Measurements from ENCODE around the gene PBX4.
A peak's percentile ranks its signal among the peaks of the same experiment; 100 is the strongest.

PBX4 gene

DNA sequence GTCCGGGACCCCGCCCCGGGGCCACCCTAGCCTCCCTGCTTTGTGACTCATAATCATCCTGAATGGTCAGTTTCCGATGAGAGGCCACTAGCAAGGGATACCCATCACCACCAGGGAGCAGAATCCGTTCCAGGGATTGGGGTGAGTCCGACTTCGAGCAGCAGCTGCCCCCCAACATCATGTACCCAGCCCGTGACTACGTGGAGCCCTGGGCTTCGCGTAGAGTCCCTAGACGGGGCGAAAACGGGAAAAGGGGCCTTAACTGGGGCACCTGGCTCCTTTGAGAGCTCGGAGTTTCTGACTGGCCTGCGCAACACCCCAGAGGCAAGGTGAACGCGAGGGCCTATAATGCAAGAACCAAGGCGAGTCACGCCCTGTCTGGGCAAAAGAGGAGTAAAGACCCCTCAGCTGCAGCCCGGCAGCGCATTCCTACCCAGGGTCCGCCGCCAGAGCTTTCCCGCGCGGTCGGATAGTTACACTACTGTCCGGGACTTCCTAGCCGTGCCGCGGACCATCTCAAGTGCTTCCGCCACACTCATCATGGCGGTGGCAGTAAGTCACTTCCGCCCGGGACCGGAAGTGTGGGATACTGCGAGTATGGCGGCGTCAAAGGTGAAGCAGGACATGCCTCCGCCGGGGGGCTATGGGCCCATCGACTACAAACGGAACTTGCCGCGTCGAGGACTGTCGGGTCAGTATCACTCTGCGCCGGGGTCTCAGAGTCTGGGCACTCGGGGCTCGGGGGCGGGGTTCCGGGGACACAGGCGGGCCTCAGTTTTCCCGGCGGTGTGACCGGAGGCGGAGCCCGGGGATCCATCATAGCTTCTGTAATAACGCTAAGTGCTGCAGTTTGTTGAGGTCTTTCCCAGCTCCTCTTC is 102.6 kb downstream of the PBX4 start, which contains the start of gene NDUFA13 (continued):
- TF ChIP-seq, protein P1, sequence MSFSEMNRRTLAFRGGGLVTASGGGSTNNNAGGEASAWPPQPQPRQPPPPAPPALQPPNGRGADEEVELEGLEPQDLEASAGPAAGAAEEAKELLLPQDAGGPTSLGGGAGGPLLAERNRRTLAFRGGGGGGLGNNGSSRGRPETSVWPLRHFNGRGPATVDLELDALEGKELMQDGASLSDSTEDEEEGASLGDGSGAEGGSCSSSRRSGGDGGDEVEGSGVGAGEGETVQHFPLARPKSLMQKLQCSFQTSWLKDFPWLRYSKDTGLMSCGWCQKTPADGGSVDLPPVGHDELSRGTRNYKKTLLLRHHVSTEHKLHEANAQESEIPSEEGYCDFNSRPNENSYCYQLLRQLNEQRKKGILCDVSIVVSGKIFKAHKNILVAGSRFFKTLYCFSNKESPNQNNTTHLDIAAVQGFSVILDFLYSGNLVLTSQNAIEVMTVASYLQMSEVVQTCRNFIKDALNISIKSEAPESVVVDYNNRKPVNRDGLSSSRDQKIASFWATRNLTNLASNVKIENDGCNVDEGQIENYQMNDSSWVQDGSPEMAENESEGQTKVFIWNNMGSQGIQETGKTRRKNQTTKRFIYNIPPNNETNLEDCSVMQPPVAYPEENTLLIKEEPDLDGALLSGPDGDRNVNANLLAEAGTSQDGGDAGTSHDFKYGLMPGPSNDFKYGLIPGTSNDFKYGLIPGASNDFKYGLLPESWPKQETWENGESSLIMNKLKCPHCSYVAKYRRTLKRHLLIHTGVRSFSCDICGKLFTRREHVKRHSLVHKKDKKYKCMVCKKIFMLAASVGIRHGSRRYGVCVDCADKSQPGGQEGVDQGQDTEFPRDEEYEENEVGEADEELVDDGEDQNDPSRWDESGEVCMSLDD (tag by site-specific recombination; IDR thresholded peaks at IDR 0.05): no peak
- TF ChIP-seq ZNF223 (tag by site-specific recombination; IDR thresholded peaks at IDR 0.05) (no peak), SALL2 (tag by site-specific recombination; IDR thresholded peaks at IDR 0.05; ENCODE audit: borderline replicate concordance) (no peak), ZNF530 (tag by site-specific recombination; IDR thresholded peaks at IDR 0.05; ENCODE audit: low read depth) (no peak), MZF1 (tag by site-specific recombination; IDR thresholded peaks at IDR 0.05; ENCODE audit: borderline replicate concordance) (no peak), ZNF10 (tag by site-specific recombination; IDR thresholded peaks at IDR 0.05) (no peak), HOXA7 (CRISPR knock-in tag; IDR thresholded peaks at IDR 0.05; ENCODE audit: borderline replicate concordance) (no peak), RBAK (tag by site-specific recombination; IDR thresholded peaks at IDR 0.05) (no peak), MYNN (tag by site-specific recombination; IDR thresholded peaks at IDR 0.05; ENCODE audit: borderline replicate concordance) (no peak), HOXC10 (CRISPR knock-in tag; IDR thresholded peaks at IDR 0.05) (peak; percentile 78; the same call in 1 of the 2 replicates), IKZF3 (tag by site-specific recombination; IDR thresholded peaks at IDR 0.05) (no peak), ZNF48 (tag by site-specific recombination; IDR thresholded peaks at IDR 0.05) (no peak), ZNF2 (tag by site-specific recombination; IDR thresholded peaks at IDR 0.05) (0 out of 2 replicates have a peak, but pooled peaks have one; percentile 44), ZNF610 (tag by site-specific recombination; IDR thresholded peaks at IDR 0.05; ENCODE audit: borderline replicate concordance) (no peak; the same call in 1 of the 2 replicates), ZNF677 (tag by site-specific recombination; IDR thresholded peaks at IDR 0.05) (no peak), ZNF311 (tag by site-specific recombination; IDR thresholded peaks at IDR 0.05; ENCODE audit: borderline replicate concordance) (no peak), TCF7L2 (IDR thresholded peaks at IDR 0.05; ENCODE audit: borderline replicate concordance, low read depth, low read length) (no peak), ZNF19 (tag by site-specific recombination; IDR thresholded peaks at IDR 0.05; ENCODE audit: low read depth) (no peak), ZNF248 (tag by site-specific recombination; IDR thresholded peaks at IDR 0.05) (no peak), ZNF701 (tag by site-specific recombination; IDR thresholded peaks at IDR 0.05) (no peak), OVOL3 (tag by site-specific recombination; IDR thresholded peaks at IDR 0.05) (no peak), ZNF366 (tag by site-specific recombination; conservative IDR thresholded peaks at IDR 0.05) (no peak), ZNF777 (tag by site-specific recombination; IDR thresholded peaks at IDR 0.05; ENCODE audit: borderline replicate concordance) (no peak), KLF8 (tag by site-specific recombination; IDR thresholded peaks at IDR 0.05) (peak; percentile 57; the same call in 1 of the 2 replicates), ZNF239 (tag by site-specific recombination; IDR thresholded peaks at IDR 0.05) (no peak), SP7 (tag by site-specific recombination; IDR thresholded peaks at IDR 0.05) (peak; percentile 69; the same call in 1 of the 2 replicates)
- TF ChIP-seq, protein P2, sequence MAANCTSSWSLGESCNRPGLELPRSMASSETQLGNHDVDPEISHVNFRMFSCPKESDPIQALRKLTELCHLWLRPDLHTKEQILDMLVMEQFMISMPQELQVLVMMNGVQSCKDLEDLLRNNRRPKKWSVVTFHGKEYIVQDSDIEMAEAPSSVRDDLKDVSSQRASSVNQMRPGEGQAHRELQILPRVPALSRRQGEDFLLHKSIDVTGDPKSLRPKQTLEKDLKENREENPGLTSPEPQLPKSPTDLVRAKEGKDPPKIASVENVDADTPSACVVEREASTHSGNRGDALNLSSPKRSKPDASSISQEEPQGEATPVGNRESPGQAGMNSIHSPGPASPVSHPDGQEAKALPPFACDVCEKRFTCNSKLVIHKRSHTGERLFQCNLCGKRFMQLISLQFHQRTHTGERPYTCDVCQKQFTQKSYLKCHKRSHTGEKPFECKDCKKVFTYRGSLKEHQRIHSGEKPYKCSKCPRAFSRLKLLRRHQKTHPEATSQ (tag by site-specific recombination; IDR thresholded peaks at IDR 0.05): no peak
- TF ChIP-seq, protein P3, sequence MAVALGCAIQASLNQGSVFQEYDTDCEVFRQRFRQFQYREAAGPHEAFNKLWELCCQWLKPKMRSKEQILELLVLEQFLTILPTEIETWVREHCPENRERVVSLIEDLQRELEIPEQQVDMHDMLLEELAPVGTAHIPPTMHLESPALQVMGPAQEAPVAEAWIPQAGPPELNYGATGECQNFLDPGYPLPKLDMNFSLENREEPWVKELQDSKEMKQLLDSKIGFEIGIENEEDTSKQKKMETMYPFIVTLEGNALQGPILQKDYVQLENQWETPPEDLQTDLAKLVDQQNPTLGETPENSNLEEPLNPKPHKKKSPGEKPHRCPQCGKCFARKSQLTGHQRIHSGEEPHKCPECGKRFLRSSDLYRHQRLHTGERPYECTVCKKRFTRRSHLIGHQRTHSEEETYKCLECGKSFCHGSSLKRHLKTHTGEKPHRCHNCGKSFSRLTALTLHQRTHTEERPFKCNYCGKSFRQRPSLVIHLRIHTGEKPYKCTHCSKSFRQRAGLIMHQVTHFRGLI (tag by site-specific recombination; IDR thresholded peaks at IDR 0.05): no peak
- TF ChIP-seq, protein P4, sequence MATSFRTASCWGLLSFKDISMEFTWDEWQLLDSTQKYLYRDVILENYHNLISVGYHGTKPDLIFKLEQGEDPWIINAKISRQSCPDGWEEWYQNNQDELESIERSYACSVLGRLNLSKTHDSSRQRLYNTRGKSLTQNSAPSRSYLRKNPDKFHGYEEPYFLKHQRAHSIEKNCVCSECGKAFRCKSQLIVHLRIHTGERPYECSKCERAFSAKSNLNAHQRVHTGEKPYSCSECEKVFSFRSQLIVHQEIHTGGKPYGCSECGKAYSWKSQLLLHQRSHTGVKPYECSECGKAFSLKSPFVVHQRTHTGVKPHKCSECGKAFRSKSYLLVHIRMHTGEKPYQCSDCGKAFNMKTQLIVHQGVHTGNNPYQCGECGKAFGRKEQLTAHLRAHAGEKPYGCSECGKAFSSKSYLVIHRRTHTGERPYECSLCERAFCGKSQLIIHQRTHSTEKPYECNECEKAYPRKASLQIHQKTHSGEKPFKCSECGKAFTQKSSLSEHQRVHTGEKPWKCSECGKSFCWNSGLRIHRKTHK (tag by site-specific recombination; IDR thresholded peaks at IDR 0.05): no peak
- TF ChIP-seq, protein P5, sequence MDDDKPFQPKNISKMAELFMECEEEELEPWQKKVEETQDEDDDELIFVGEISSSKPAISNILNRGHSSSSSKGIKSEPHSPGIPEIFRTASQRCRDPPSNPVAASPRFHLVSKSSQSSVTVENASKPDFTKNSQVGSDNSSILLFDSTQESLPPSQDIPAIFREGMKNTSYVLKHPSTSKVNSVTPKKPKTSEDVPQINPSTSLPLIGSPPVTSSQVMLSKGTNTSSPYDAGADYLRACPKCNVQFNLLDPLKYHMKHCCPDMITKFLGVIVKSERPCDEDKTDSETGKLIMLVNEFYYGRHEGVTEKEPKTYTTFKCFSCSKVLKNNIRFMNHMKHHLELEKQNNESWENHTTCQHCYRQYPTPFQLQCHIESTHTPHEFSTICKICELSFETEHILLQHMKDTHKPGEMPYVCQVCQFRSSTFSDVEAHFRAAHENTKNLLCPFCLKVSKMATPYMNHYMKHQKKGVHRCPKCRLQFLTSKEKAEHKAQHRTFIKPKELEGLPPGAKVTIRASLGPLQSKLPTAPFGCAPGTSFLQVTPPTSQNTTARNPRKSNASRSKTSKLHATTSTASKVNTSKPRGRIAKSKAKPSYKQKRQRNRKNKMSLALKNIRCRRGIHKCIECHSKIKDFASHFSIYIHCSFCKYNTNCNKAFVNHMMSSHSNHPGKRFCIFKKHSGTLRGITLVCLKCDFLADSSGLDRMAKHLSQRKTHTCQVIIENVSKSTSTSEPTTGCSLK (tag by site-specific recombination; IDR thresholded peaks at IDR 0.05): no peak
